TTC549 (cell line): Measurements from ENCODE around the gene ZNF217.
"Not testable (repeated sequence)": the region's sequence is repeated elsewhere in the genome, so short reads cannot be mapped to it uniquely, and the experiment has no call there.

ENCODE experiments used
- FAIRE-seq: peaks from 2 replicates; lab custom pipeline; 2012; peaks lifted over from hg19 to GRCh38; lab: Jason Lieb, UNC

Gene ZNF217

DNA sequence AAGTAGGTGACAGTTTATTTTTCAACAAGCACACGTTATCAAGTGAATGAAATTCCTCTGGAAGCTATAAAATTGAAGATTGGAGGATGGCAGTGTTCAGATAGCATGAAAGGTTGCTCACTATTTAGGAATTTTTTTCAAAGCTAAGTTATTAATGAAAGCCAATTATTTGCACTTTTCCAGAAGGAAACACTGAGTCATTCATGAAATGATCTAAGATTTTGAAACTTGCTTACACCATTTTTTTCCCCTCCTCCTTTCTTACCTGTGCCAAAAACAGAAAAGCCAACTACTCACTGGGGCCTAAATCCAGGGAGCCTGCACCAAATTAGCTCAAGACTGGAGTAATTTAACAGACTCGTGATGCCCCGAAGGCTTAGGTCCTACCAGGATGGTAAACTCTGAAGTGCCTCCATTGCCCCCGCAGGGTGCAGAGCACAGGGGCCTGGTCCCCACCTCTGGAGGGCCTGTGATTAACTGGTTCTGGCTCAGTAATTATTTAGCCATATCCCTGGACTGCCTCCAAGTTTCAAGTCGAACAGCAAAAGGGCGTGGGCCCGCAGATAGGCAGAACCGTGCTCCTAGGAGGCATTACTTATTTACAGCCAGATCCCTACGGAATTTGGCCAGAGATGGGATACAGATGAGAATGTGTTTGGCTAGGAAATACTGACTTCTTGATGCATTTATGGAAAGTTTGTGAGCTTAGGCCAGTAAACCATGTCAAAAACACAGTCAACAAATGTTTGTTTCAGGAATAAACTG, 28.0 kb upstream of the ZNF217 start:
- FAIRE-seq: peak; percentile 68

DNA sequence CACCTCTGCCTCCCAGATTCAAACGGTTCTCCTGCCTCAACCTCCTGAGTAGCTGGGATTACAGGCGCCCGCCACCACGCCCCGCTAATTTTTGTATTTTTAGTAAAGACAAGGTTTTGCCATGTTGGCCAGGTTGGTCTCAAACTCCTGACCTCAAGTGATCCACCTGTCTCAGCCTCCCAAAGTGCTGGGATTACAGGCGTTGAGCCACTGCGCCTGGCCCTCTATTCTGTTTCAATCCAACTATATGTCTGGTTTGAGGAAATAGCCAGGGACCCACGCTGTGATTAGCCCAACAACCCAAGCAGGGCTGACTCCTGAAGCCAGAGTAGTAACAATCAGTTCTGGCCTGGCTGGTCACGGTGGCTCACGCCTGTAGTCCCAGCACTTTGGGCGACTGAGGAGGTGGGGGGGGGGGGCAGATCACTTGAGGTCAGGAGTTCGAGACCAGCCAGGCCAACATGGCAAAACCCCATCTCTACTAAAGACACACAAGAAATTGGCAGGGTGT, 24.9 kb upstream of the ZNF217 start:
- not testable (repeated sequence) for FAIRE-seq

DNA sequence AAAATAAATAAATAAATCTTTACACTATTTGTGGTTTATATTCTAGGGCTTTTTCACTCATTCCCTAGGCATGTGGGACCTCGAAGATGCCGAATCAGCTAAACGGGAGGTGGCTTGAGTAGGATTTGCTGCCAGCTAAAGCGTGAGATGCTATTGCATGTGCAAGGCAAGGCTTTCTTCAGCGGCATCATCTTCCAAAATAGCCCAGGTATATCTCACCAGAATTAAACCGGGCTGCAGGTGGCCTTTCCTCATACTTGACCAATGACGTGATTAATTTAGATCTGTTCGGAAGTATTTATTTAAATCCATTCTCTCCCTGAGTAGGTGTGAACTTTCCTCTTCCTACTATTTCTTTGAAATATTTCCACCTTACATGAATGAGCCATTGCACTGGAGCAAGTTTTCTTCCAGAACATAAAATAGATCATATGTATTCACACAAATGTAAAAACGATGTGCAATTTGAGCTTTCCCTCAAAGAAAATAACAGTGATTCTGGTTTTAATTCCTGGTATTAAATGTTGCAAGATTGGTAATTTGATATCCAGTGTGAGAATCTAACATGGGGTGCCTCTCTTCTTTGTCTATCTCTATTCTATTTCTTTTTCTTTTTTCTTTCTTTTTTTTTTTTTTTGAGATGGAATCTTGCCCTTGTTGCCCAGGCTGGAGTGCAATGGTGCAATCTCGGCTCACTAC, 24.3 kb upstream of the ZNF217 start:
- FAIRE-seq: no peak

DNA sequence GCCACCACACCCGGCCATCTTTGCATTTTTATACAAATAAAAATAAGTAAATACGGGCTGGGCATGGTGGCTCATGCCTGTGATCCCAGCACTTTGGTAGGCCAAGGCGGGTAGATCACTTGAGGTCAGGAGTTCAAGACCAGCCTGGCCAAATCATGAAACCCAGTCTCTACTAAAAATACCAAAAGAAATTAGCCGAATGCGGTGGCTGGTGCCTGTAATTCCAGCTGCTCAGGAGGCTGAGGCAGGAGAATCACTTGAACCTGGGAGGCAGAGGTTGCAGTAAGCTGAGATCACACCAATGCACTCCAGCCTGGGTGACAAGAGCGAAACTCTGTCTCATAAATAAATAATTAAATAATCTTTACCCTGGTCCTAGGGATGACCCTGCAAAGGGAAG, 22.9 kb upstream of the ZNF217 start:
- FAIRE-seq: not testable (repeated sequence)

DNA sequence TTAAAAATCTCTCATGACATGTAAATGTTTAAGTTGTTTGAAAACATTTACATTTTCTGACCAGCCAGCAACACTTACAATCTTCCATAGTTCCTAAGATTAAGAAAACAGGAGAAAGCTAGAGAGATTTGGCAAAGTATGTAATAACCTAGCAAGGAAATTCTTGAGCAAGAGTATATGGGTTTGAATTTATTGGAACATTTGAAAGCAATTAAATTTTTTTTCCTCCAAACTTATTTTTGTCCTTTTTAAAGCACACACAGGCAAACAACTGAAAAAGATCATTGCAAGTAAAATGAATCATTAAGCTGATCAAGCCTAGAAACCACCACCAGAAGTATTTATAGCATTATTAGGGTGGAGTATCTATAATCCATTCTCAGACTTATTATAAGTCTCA, 20.1 kb upstream of the ZNF217 start:
- FAIRE-seq: no peak

DNA sequence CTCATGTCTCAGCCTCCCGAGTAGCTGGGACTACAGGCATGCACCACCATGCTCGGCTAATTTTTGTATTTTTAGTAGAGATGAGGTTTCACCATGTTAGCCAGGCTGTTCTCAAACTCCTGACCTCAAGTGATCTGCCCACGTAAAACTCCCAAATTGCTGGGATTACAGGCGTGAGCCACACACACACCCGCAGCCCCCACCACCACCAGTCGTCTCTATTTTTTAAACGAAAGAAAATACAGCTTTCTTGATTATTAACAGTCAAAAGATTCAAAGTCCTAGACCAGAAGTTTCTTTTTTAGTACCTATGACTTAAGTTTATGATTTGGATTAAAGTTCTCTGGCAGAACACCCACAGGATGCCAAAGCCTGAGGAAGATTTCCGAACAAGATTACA, 18.6 kb upstream of the ZNF217 start:
- not testable (repeated sequence) for FAIRE-seq

DNA sequence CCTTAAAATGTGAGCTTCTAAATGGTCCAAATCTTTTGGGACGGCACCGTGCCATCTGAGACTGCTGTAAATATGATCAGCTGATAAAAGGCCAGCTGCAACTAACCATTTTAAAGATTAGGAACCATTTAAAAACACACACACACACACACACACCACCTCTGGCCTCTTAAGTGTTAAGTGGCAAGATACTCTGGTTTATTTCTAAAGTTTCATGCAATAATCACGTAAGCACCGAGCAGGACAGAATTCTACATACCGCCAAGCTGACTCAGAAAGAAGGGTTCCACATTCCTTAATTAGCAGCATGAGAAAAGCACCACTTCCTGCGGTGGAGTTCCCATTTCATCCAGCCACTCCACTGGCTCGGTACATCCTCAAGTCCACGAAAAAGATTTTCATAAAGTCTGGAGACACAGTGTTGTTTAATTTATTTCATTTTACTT, 17.8 kb upstream of the ZNF217 start:
- peak; percentile 82 for FAIRE-seq

DNA sequence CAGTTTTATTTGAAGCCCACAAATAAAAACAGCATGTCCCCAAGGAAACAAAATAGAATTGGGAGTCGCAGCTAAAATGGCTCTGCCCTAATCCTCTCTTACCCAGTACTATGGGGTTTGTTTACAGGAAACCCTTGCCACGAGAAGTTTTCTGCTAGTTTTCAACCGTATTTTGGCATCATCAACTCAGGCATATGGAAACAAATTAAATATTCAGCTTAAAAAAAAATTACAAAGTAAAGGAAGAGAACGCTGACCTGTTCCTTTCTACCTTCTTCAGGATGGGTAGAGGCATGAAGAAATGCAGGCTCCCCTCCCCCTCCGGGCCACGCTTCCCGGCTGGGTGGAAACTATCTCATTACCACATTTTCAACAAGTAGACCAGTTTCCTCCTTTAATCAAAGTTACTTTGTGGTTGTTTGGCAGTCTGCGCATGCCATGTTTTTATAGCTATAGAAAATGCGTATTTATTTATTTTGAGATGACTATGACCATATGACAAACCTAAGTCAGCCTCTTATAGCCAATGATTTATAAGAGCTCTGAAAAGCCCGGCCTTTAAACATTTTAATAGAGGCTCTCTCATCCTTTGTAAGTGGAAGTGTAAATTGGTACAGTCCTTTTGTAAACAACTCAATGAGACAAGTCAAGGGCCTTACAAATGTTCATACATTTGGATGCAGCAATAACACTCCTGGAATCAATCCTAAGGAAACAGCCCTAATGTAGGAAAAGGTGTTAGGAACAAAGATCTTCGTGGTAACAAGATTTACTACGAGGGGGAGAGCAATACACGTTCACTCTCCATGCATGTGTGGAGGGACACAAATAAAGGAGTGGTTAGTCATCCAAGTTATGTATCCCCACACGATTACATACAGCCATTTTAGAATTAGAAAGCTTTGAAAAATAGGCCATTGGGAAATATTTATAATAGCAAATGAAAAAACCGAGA, 16.1 kb upstream of the ZNF217 start:
- peak; percentile 94 for FAIRE-seq

DNA sequence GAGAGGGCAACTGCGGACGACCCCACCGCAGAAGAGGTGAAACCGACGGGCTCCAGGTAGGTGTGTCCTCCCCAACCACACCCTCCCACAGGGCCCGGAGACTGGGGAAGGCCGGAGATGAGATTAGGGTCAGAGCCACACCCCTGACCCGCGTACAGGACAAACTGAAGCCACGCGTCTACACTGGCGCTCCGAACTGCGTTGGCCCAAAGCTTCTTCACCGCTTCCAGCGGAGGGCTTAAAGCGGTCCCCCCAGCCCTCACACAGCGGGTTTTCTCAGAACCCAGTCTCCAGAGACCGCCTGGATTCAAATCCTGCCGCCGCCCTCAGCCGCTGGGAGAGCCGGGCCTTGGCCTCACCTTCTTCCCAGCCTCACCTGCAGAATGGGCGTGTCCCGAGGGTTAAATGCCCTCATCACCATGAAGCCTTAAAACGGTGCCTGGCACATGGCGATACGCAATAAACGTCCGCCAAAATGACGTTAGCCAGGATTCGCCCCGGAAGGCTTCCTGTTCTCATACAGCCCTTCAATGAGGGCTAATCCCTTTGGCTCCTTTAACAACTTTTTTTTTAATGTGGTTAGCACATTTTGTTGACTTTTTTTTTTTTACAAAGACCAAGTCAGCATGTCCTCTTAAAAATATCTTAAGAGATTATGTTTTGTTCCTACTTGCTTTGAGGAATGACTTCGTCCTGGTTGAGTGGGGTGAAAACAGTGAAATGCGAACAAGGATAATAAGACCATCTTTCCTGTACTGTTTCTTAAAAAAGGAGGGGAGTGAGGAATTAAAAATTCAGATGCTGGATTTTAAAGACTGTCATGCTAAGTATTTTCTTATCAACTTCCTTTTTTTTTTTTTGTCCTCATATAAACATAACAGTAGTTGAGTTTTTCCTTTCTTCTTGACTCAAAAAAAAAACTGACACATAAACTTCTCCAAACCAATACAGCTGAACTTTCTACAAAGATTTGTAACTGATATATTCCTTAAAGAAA, 15.1 kb upstream of the ZNF217 start:
- FAIRE-seq: no peak

DNA sequence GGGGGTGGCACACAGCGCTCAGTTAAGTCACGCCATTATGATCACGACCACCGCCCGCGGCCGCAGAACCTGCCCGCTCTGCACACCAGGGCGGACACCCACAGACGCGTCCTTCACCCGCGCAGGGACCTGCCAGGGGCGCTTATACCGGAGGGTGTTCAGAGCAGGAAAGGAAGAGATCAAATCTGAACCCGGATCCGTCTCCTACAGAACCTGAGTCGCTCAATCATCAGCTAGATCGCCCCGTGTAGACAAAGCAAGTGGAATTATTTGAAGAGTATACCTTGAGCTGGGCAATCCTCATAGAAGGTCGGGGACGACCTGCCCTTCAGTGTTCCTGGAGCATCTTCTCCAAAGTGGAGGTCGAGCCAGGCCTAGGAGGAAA, 14.4 kb upstream of the ZNF217 start:
- FAIRE-seq: no peak

DNA sequence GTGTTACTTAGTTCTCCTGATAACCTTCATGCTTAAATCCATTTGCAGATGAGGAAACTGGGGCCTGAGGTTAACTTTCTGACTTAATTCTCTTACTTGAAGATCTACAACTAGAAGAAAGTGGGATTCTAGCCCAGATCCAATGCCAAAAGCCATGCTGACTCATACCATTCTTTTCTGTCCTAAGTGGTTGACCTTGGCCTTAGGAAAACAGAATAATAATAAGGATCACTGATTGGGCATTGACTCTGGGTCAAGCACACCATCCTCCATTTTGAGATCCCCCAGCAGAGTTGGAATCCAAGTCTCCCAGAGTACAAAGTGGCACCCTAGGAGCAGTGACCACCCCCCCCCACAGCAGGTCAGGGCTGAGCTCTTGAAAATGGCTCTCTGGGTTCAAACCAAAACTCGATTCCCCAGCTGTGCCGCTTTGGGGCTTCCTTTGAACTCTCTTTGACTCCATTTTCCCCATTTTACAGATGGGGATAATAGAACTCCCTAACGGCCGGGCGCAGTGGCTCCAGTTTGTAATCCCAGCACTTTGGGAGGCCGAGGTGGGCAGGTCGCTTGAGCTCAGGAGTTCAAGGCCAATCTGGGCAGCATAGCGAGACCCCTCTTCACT, 12.8 kb upstream of the ZNF217 start:
- no peak for FAIRE-seq

DNA sequence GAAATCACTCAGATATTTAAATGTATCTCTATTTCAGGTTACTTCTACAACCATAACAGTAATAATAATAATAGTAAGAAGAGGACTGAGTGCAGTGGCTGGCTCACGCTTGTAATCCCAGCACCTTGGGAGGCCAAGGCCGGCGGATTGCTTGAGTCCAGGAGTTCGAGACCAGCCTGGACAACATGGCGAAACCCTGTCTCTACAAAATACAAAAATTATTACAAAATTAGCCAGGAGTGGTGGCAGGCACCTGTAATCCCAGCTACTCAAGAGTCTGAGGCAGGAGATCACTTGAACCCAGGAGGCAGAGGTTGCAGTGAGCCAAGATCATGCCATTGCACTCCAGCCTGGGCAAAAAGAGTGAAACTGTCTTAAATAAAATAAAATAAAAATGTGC, 11.8 kb upstream of the ZNF217 start:
- not testable (repeated sequence) for FAIRE-seq

DNA sequence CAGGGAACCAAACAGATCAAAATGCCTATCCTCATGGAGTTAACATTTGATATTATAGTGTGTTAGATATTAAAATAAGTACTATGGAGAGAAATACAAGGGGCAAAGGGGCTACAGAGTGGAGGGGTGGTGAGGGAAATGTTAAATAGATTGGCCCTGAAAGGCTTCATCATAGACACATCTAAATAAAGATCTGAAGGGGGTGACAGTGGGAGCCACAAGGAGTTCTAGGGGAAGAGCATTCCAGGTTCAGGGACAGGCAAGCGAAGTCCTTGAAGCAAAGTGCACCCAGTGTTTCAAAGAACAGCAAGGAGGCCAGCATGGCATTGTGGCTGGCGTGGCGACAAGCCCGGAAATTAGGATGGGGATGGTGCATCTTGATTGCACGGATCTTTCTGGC, 11.2 kb upstream of the ZNF217 start:
- FAIRE-seq: not testable (repeated sequence)

DNA sequence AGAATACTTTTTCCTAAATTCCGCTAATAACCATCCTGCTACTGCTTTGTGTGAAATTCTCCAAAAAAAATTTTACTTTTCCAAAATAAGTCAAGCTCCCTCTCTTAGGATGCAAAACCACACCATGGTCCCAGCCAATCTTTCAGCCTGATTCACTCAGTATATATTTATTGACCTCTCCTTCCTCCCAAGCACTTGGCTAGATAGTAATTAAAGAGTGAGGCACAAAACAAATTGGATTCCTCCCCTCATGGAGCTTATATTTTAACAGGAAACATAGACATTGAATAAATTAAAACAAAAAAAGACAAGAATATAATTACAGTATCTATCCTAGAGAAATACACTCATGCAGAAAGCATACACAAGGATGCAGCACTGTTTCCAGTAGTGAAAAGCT, 9.0 kb upstream of the ZNF217 start:
- no peak for FAIRE-seq

DNA sequence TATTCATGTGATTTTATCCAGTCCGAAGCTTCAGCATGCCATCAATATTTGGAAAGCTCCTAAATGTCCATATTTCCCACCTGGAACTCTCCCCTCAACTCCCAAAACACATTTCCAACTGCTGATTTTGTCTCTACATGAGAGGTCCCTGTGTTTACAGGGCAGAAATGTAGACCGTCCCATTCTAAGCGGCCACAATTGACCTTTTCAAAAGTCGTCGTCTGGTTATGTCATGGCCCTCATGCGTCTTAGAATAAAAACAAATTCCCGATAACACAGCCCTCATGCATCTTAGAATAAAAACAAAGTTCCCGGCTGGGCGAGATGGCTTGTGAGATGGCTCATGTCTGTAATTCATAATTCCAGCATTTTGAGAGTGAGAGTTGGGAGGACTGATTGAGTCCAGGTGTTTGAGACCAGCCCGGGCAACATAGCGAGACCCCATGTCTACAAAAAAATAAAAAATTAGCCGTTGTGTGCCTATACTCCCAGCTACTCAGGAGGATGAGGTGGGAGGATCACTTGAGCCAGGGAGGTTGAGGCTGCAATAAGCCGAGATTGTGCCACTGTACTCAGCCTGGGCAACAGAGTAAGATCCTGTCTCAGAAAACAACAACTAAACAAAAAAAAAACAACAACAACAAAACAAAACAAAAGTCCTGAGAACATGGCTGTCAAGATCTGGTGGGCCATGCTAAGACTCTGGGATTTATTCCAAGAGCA, 6.4 kb upstream of the ZNF217 start:
- FAIRE-seq: no peak

DNA sequence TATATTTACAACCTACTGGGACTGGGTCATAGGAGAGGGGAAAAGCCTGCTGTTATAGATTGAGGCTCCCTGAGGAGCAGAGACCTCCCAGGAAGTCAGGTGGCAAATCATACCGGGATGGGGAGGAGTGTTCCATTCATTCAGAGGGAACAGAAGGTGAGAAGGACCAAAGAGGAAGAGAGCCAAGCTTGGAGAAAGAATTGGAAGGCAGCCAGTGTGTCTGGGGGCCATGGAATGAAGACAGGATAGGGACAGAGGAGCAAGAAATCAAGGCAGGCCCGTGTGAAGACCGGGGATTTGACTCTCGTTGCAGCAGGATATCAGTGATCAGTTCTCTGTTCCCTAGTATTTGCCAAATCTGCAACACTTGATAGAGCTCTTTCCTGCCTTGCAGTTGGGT, 5.7 kb upstream of the ZNF217 start:
- FAIRE-seq: no peak

DNA sequence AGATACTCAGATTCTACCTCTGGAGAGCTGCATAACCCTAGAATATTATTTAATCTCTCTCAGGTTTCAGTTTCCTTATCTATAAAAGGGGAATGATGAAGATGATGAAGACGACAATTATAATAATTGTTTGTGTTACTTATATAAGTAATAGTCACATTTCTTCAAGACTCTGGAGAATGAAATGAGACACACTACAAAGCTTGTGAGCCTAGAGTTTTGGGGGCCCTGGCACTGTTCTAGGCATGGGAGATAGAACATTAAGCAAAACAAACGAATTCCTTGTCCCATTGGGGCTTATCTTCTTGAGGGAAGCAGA, 5.4 kb upstream of the ZNF217 start:
- no peak for FAIRE-seq

DNA sequence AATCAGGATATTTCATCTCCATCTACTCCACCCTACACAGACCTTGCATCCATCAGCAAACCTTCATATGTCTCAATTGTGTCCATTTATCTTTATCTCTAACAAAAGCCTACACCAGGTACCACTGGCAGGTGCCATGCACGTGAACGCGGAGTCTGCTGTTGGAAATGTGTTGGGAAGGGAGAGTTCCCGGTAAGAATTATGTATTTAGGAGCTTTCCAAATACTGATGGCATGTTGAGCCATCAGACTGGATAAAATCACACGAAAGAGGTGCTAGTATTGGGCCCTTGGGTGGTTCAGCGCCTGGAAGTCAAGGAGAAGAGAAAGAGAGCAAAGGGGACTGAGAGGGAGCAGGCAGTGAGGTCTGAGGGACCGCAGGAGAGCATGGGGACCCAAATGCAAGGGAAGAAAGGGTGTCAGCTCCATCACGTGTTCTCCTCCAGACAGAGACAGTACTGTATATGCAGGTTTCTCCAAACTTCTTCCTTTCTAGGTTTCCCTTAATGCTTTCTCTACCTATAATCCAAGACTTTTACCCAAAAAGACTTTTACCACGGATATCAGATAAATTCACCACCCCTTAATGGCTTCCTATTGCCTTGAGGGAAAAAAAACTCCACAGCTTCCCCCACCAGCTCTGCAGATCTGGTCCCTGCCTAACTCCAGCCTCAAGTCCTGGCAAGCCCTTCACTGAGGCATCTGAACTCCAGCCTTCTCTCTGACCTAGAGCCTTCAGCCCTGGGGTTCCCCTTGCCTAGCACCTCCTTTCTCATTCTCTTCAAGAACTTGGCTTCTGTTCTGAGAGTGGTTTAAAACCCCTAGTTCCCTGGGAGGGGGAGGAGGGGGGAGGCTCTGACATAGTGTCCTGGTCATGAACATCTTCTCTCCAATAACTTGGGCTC, 4.8 kb upstream of the ZNF217 start:
- no peak for FAIRE-seq

DNA sequence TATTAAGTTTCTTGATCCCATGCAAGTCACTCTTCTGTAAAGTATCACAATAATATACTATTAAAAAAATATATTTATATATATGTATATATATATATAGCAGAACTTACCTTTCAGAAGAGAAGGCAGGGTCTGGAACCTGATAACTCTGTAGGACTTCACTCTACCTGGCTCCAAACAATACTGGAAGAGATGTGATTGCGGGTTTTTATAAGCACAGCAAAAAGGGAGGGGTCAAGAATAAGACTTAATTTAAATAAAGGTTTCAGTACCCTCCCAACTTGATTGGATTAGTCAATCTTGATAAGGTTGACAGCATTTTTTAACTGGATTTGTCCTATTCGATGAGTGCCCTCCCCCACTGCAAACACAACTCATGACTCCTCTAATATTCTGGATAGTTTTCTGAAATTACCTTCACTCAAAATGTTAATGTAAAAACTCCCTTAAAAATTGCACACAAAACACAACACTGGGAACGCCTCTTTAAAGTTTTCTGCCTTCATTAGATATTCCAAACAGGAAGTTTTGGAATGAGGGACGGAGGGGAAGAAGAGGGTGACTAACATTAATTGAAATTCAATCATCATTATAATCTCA, 4.0 kb upstream of the ZNF217 start:
- FAIRE-seq: no peak
